Measurements from ENCODE around the gene PLXNC1. TPM values are rescaled to one million over a fixed set of nuclear protein-coding genes. Genes with fewer than 3 reads are reported as not detected.
A peak's percentile ranks its signal among the peaks of the same experiment; 100 is the strongest.

PLXNC1 gene
- total and polyA plus RNA-seq, 2 donors (not counting 1 experiment from before 2014, with no cell fraction given): 9.7 to 33.6 TPM

DNA sequence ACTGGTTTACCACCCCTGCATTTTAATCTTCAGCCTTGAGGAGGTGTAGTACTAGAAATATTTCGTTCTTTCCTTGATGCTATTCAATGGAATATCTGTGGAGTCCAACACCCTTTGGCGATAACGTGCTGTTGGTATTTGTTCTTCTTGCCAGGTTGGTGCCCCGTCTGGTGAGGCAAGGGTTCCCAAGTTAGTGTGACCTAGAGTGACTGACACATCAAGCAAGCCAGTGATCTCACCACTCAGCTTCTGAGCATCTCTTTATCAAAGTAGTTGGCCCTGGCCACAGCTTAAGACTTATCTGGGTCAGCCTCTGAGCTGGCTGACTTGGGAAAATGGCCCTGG is 60.2 kb downstream of the PLXNC1 start:
- H2AFZ ChIP-seq (ENCODE audit: insufficient read depth, low read depth, low read length, poor library complexity, severe bottlenecking): peak overlapping the region; percentile 68
- no peak for ATAC-seq (ENCODE audit: low read depth)
- H3K27me3 Mint-ChIP-seq: no peaks in the 10 kb centered on the region

DNA sequence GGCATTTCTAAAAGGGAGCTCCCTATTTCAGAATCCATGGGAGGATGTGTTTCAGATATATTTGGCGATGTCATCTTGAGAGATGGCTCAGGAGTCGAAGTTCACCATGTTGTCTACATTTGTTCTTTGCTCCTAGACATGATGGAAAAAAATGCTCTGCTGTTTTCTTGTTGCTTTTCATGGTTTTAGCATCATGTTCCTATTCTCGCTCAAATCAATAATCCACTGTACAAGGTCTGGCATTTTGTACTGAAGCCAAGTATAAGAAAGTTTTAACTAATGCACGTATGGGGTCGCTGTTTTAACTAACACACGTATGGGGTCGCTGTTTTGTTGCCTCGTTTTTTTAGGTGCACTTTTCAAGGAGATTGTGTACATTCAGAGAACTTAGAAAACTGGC is 60.9 kb downstream of the PLXNC1 start:
- no peaks in the 10 kb centered on the region for H3K27me3 ChIP-seq (replicated peaks in 1 of 4; ENCODE audit: control extremely low read depth in 1 of 4, control insufficient read depth in 3 of 4, insufficient read depth in 4 of 4, low read length in 3 of 4)
- peak overlapping the region; percentile 68 for H2AFZ ChIP-seq (ENCODE audit: insufficient read depth, low read depth, low read length, poor library complexity, severe bottlenecking)
- Mint-ChIP-seq H3K4me1 (peaks cover 62% of the 10 kb centered on the region), H3K9me3 (ENCODE audit: insufficient read depth) (peaks cover 3% of the 10 kb centered on the region), H3K27me3 (no peaks in the 10 kb centered on the region), H3K4me3 (no peak overlapping the region), H3K27ac (peak overlapping the region; percentile 47)
- CTCF ChIA-PET: interaction anchor here (1.7 to 2.7 kb wide), 5 partner anchors 16 to 225 kb away, joined by 4 to 8 read pairs (median 6); no protein-coding TSS in a partner anchor
- POLR2A ChIA-PET: no interaction called here
- peaks cover 51 to 53% of the 10 kb centered on the region in 2 donors for H3K4me1 ChIP-seq (ENCODE audit: control insufficient read depth in 2 of 2, insufficient read depth in 2 of 2, low read length in 2 of 2)
- peak overlapping the region; percentile 74 for H3K4me2 ChIP-seq (replicated peaks; ENCODE audit: low read depth, low read length, poor library complexity, severe bottlenecking)
- H3K9me3 ChIP-seq (ENCODE audit: control extremely low read depth in 1 of 3, control insufficient read depth in 2 of 3, insufficient read depth in 1 of 3, low read length in 2 of 3): no peaks in the 10 kb centered on the region
- H3K9ac ChIP-seq (ENCODE audit: low read length): no peak overlapping the region
- no peak for DNase-seq
- H3K27ac ChIP-seq (ENCODE audit: low read length in 2 of 2): peak overlapping the region; percentile 93 to 96
- no peak for ATAC-seq (ENCODE audit: low read depth)
- no peaks in the 10 kb centered on the region for H4K20me1 ChIP-seq (ENCODE audit: control insufficient read depth, insufficient read depth, low read length, poor library complexity, severe bottlenecking)
- H3K36me3 ChIP-seq (replicated peaks in 1 of 2; ENCODE audit: control extremely low read depth in 1 of 2, control insufficient read depth in 1 of 2, extremely low read depth in 1 of 2, insufficient read depth in 2 of 2, low read length in 1 of 2): peaks cover 6 to 19% of the 10 kb centered on the region in 2 experiments
- H3K79me2 ChIP-seq (ENCODE audit: control insufficient read depth, insufficient read depth, low read length): peaks cover 37% of the 10 kb centered on the region
- intact Hi-C loops (cut with micrococcal nuclease): loop anchor here (2.0 to 10.0 kb wide), 3 partner anchors 34 to 767 kb away; partner anchors contain the start of gene UBE2N
- peak overlapping the region in 1 of 5 experiments; percentile 65 for H3K4me3 ChIP-seq (ENCODE audit: control extremely low read depth in 1 of 5, extremely low read depth in 1 of 5, insufficient read depth in 1 of 5, low read depth in 2 of 5, low read length in 4 of 5)
- WGBS (ENCODE audit: insufficient coverage): 79% methylated on average over 7 of the region's 8 CpGs
- no peak for TF ChIP-seq EZH2 (IDR thresholded peaks at IDR 0.05; ENCODE audit: borderline replicate concordance, insufficient read depth, low read depth, low read length, poor library complexity, severe bottlenecking)
- TF ChIP-seq, protein P1, sequence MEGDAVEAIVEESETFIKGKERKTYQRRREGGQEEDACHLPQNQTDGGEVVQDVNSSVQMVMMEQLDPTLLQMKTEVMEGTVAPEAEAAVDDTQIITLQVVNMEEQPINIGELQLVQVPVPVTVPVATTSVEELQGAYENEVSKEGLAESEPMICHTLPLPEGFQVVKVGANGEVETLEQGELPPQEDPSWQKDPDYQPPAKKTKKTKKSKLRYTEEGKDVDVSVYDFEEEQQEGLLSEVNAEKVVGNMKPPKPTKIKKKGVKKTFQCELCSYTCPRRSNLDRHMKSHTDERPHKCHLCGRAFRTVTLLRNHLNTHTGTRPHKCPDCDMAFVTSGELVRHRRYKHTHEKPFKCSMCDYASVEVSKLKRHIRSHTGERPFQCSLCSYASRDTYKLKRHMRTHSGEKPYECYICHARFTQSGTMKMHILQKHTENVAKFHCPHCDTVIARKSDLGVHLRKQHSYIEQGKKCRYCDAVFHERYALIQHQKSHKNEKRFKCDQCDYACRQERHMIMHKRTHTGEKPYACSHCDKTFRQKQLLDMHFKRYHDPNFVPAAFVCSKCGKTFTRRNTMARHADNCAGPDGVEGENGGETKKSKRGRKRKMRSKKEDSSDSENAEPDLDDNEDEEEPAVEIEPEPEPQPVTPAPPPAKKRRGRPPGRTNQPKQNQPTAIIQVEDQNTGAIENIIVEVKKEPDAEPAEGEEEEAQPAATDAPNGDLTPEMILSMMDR (IDR thresholded peaks at IDR 0.05): no peak

More for the DNA sequence above, 60.2 kb downstream of the PLXNC1 start:
- peak overlapping the region; percentile 96 for H3K27ac Mint-ChIP-seq
- H3K27me3 ChIP-seq (replicated peaks in 1 of 4; ENCODE audit: control extremely low read depth in 1 of 4, control insufficient read depth in 3 of 4, insufficient read depth in 4 of 4, low read length in 3 of 4): no peaks in the 10 kb centered on the region
- H3K4me2 ChIP-seq (replicated peaks; ENCODE audit: low read depth, low read length, poor library complexity, severe bottlenecking): peak overlapping the region; percentile 74
- H3K9me3 Mint-ChIP-seq (ENCODE audit: insufficient read depth): peaks cover 3% of the 10 kb centered on the region
- H3K79me2 ChIP-seq (ENCODE audit: control insufficient read depth, insufficient read depth, low read length): peaks cover 32% of the 10 kb centered on the region
- intact Hi-C loops (cut with micrococcal nuclease): loop anchor here (1.0 to 10.0 kb wide), 6 partner anchors 32 to 766 kb away; partner anchors contain the start of genes PLXNC1 and UBE2N
- ChIA-PET CTCF (interaction anchor here (0.8 to 2.7 kb wide), 12 partner anchors 11 to 228 kb away, joined by 3 to 8 read pairs (median 4); no protein-coding TSS in a partner anchor), POLR2A (interaction anchor here (1.0 to 1.2 kb wide), 3 partner anchors 12 to 59 kb away, joined by 3 to 6 read pairs (median 6); no protein-coding TSS in a partner anchor)
- no peak for DNase-seq
- H4K20me1 ChIP-seq (ENCODE audit: control insufficient read depth, insufficient read depth, low read length, poor library complexity, severe bottlenecking): no peaks in the 10 kb centered on the region
- H3K27ac ChIP-seq (ENCODE audit: low read length in 2 of 2): peak overlapping the region; percentile 93 to 96
- WGBS (ENCODE audit: insufficient coverage): 68% methylated on average over 4 of the region's 4 CpGs
- peak overlapping the region; percentile 71 for H3K9ac ChIP-seq (ENCODE audit: low read length)
- TF ChIP-seq, protein P1 (IDR thresholded peaks at IDR 0.05): peak; percentile 29
- TF ChIP-seq EZH2 (IDR thresholded peaks at IDR 0.05; ENCODE audit: borderline replicate concordance, insufficient read depth, low read depth, low read length, poor library complexity, severe bottlenecking): no peak
- no peaks in the 10 kb centered on the region for H3K9me3 ChIP-seq (ENCODE audit: control extremely low read depth in 1 of 3, control insufficient read depth in 2 of 3, insufficient read depth in 1 of 3, low read length in 2 of 3)
- peak overlapping the region in 3 of 5 experiments; percentile 50 to 65 (median 57) for H3K4me3 ChIP-seq (ENCODE audit: control extremely low read depth in 1 of 5, extremely low read depth in 1 of 5, insufficient read depth in 1 of 5, low read depth in 2 of 5, low read length in 4 of 5)
- peak overlapping the region; percentile 87 for H3K4me3 Mint-ChIP-seq
- peaks cover 54 to 55% of the 10 kb centered on the region in 2 donors for H3K4me1 ChIP-seq (ENCODE audit: control insufficient read depth in 2 of 2, insufficient read depth in 2 of 2, low read length in 2 of 2)
- H3K36me3 ChIP-seq (replicated peaks in 1 of 2; ENCODE audit: control extremely low read depth in 1 of 2, control insufficient read depth in 1 of 2, extremely low read depth in 1 of 2, insufficient read depth in 2 of 2, low read length in 1 of 2): peaks cover 6 to 19% of the 10 kb centered on the region in 2 experiments
- H3K4me1 Mint-ChIP-seq: peaks cover 65% of the 10 kb centered on the region

Measured in B cell (primary cell).